T-helper 9 cell (primary cell): ENCODE measurements around the gene SLC5A3.

Experiments
- DNase-seq: peaks from one replicate; pipeline ENCODE4 v3.0.0-alpha.2; 2020

Gene SLC5A3

DNA sequence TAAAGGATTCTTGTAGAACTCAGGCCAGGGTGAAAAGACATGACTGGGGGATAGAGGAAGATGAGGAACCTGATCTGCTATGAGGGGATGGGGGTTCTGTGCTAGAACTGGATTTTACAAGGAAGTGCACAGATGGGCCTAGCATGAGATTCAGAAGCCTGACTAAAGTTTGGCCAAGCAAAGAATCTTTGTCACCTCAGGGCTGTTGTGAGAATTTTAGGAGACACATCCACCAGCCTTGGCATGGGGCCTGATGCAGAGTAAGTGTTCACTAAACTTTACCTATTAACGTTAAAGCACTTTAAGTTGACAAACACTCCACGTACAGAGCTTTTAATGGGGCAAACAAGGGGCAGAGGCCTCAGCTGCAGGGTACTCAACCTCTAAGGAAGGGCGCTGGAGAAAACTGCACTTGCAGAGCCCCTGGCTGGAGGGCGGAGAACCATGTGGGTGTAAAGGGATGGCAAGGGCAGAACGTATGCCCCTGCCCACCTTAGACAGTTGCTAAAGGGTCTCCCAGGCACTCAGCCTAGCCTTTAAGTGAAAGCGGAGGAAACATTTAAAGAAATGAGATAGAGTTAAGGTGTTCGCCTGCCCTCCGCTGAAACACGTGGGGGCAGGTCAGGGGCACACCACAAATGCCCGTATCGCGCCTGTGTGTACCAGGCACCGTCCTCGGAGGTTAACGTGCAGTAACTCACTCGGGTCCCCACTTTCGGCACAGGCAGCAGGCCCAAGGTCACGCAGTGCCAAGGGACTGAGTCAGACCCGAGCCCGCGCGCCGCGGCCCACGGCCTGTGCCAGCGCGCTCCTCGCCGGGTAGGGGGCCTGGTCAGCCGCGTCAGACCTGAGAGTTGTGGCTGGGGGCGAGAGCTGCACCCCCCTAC lies 990 bp upstream of the SLC5A3 start:
- DNase-seq = peak; percentile 2

DNA sequence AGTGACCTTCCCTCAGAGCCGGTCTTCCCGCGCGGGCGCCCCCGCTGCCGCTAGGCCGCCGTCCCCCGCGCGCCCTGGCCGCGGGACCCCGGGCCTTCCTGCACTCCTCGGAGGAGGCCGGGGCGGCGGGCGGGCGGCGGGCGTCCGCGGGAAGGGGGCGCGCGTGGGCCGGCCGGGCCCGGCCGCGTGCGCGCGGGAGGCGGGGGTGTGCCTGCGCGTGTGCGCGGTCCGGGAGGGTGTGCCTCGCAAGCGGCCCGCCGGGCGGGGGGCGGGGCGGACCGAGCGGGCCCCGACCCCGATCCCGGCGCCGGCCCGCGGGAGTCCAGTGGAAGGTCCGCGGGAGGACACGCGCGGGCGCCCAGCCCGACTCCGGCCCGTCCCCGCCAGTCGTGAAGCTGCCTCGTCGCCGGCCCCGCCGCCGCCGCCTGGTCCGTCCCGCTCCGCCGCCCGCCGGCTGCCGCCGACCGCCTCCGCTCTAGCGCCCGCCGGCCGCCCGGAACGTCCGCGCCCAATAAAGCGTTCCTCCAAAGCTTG lies 438 bp downstream of the SLC5A3 start:
- DNase-seq = peak; percentile 38

DNA sequence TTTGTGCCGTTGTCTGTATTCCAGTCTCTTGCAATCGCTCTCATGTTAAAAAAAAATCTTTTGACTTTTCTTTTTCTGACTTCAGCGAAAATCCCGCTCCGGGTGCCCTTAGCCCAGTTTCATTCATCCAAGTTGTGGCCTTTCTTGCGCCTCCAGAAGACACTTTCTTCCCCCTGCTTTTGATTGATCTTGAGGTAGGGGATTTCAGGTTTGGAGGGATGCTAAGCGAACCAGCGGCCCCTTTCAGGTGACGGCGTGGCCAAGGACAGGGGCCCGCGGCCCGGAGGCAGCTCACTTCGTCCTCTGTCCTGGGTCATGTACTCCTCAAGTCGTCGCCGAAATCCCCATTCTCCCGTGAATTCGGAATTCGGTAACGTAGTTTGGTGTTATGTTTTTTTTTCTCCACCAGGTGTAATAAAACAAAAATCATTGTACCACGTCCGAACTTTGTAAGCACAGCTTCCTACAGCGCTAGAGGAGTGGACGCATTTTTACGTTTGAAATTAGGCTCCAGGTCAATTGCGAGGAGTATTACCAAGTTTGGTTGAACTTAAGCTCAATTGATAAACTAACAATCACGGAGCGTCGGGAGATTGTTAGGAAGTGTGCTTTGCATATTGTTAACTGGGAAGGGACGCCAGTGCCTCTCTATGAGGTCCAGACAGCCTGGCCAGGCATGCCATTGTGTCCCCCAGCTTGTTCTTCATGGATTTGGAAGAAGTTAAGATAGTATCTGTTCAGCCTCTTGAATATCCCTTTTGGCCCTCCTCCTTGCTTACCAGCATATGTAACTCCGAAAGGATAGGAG lies 1.1 kb downstream of the SLC5A3 start:
- DNase-seq = no peak

DNA sequence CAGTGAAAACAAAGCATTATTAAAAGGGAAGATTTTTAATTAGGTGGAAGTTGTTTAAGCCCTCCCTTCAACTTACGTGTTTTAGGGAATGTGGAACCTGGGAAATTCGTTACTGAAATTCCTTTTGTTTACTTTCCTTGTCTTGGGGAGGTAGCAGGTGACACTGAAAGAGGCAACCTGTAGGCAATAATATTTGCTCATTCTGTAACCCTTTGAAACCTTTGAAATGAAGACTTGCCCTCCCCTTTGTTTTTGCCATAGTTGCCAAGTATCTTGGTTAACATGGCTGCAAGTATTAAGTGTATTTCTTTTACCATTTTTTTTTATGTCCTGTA lies 1.7 kb downstream of the SLC5A3 start:
- DNase-seq = no peak

DNA sequence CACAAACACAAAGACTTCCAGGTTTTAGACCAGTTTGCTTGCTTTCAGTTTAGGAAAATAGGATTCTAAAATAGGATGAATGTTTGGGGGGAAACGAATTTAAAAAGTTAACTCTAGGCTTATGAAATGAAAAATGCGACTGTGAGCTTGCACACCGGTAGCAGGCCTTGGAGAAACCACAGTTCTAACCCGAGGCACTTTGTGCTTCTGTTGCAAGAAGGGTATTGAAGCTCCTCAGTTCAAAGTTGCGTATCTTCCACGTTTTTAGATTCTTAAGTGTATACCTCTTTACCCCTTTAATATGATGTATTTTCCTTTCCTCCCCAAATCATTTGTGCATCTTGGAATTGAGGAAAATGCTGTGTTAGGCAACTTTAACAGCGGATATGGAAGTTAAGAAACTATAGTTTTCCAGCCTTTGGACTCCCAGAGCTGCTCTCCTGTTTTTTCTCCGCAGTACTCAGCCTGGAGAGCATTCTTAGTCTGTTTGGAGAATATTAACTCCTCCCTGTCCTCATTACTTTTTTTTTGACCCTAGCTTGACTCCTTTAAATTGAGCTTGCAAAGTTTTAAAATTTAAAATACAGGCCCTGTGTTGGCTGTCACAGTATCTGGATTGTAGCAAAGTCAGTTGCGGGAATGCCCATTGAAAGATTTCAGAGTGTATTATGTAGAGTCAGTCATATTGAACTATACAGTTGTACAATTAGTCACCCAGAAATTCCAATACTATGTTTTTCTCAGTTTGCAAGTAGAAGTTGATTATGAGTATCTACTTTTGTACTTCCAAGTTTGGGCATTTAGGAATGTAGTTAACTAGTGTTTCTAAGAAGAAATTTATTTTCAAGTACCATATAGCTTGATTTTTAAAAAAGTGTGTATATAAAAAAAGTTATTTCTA lies 2.6 kb downstream of the SLC5A3 start:
- DNase-seq = no peak

DNA sequence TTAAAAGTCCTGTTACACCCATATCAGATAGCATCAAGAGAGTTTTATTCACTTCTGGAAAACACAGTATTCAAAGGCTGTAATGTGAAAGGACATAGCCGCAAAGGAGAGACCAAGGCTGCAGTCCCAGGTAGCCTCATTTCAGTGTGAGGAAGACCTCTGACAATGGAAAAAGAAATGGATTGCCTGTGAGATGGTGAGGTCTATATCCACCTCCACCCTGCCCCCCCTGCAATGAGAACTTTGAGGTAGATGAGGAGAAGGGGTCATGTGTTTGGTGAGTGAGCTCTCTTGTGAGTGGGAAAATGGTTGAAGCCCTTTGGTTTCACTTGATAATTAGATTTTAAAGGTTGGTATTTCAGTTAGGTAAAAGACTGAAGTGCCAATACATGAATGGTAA lies 3.5 kb downstream of the SLC5A3 start:
- DNase-seq = no peak

DNA sequence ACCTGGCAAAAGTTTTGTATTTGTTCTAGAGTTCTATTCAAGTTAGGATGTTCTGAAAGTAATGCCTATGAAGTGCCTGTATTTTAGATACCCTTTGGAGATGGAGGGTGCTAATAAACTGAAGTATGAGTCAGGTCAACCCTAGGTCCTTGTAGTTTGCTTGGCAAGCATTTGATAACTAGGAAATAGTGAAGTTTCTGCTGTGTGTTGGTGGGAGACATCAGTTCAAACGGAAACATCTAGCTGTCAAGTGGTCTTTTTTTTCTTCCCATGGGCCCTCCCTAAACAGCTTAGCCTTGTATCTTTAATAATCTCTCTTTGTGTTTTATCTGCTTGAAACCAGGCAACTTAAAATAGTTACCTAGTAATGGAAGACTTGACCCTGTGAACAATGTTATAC lies 4.5 kb downstream of the SLC5A3 start:
- DNase-seq = no peak

DNA sequence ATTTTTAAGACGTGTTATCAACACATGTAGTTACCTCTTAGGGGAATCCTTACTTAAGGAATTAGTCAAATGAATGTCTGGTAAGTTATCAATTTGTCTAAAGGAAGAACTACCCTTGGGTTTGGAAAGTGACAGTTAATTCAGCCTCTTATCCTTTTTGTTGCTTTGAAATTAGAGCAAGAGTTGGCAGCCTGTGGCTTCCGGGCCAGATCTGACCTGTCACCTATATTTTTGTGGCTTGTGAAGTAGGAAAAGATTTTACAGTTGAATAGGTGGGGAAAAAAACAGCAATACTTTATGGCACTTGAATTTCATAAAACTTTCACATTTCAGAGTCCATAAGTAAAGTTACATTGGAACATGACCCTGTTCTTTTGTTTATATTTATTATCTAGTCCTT lies 5.5 kb downstream of the SLC5A3 start:
- no peak for DNase-seq

DNA sequence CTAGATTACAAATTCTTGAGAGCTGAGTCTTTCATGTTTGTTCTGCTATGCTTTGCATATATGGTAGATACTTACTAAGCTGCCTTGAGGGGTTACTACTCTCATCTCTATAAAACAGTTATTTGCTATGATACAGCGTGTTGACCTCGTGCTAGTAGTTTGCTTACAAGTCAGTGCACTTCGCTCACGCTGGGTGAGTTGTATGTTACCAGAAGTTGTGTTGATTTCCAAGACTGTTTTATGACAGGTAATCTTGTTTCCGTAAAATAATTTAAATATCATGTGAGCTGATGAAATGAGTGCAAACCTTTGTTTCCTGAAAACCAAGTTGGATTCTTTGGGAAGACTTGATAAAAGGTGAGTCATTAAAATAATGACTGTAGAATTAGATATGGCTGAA lies 7.3 kb downstream of the SLC5A3 start:
- DNase-seq = no peak

DNA sequence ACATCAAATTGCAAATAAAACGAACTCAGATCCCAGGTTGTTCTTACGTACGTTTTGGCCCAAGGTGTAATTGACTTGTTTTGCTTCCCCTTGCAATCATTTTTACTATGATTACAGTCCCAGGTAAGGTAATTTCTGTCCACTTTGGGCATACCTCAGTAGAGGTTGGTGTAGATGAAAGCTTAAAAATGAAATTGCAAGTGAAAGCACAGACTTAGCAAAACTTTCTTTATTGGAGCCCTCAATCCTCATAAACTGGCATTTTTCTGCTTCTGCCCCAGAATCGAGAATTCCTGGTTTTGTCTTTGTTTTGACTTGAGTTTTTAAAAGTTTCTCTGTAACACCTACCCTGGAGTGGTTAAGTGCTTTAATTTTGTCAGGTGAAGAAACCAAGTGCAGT lies 9.4 kb downstream of the SLC5A3 start:
- DNase-seq = no peak

DNA sequence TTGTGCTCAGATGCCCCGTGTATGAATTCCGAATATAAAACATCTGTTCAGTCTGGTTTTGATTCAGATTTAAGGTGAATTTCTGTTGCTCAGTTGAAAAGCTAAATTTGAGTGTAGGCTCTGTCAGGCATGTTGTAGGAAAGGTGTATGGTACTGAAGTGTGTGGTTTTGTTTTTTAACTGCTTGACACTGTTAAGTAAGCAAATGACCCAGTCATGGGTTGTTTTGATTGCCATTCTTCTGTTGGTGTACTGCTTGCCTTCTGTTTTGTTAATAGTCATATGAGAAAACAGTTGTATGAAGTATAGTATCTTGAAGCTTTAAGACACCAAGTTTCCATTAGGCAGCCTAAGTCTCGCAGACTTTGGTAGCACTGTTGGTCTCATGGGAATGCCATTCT lies 10.0 kb downstream of the SLC5A3 start:
- DNase-seq = no peak

DNA sequence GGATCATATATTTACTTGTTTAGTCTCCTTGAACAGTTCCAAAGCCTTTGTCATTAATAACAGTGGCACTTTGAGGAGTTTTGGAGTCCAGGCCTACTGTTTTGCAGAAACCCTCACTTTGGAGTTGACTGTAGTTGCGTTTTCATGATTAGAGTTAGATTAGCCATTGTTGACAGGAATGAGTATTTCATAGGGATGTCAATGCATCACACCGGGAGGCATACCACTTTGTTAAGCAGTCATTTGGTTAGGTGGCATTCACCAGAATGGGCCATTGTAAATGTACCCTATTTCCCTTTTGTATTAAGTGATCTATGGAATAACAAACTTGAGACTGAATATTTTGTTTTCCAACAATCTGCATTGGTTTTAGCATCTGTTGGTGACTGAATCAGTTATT lies 11.8 kb downstream of the SLC5A3 start:
- DNase-seq = no peak

DNA sequence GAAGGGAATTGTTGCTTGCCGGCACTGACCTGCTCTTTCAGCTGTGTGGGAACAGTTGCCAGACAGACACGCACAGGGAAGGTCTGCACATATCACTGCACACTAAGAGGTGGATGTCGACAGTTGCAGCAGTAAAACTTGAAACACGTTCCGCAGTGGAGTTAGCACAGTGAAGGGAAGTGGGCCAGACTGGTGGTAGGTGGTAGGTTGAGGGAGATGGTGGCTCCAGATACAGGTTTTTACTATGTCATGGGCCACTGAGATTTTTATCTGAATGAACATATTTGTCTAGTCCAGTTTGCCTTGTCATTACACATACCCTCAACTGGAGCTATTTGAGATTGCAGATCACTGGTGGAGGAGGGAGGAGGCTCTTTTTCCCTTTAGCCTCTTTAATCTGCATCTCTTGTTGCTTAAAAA lies 13.5 kb downstream of the SLC5A3 start:
- DNase-seq = no peak

DNA sequence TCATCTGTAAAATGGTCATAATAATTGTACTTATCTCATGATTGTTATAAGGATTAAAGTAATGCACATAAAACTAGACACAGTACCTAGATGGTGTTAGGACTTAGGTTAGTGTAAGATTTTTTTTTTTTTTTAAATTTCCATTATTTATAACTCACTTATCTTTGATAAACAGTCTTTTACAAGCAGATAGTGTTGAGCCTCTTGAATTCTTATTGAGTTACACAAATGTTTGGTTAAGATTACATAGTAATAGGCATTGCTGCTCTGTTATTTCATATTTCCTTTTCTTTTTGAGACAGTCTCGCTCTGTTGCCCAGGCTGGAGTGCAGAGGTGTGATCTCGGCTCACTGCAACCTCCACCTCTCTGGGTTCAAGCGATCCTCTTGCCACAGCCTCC lies 15.4 kb downstream of the SLC5A3 start:
- DNase-seq = no peak

DNA sequence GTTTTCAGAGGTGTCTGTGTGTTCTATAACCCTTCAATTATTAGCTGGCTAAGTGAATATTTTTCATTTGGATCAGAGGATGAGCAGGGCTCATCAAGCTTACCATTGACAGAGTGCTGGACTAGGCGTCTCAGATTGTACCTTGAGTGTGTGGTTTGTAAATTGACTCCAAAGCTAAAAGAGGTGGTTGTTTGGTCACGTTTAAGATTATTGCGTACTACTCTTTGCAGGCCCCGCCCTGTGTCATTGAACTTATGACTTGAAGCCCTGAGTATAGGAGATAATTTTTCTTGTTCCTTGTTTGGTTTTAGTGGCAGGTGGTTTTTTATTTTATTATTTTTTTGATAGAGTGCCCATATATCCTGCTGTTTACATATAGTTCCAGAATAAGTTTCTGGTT lies 17.7 kb downstream of the SLC5A3 start:
- no peak for DNase-seq

DNA sequence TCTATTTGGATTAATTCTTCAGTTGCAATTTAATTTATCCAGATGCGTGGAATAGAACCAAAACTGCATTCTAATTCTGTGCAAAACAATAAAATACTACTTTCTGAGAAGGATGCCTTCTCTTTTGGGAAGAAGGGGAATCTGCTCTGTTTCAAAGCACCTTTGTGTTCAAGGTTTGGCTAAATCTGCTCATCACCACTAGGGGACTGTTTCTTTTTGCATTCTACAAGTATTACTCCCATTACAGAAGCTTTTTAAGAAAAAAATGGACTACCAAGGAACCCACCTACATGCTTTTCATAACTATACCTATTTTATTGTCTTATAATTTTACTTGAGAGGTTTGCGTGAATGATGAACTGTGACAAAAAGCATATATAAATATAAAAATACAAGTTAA lies 18.2 kb downstream of the SLC5A3 start:
- DNase-seq = no peak

DNA sequence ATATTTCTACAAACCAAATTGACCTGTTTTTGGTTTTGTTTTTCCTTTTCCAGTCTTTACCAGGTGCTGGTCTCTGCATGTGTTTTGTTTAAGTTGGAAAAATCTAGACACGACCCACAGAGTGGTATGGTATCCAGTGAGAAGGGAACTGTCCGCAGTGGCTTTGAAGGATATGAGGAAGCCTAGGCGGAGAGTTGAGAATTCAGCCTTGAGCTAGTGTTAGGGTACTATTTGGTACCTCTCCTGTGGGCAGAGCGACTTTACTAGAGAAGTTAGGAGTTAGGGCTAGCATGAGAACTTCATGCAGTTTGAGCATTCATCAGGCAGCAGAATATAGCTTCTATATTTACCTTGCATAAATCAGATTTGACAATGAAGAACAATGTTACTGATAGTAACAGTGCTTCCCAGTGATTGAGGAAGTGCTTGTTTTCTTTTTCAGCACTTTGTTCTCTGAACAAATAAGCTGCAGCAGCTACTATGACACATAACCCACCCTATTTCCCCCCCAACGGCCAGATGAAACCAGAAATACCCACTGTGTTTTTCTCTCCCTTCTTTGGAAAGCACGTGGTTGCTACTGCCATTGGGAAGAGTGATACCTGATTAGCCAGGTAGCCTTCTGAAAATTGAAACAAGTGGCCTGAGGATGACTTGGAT lies 19.0 kb downstream of the SLC5A3 start:
- no peak for DNase-seq

DNA sequence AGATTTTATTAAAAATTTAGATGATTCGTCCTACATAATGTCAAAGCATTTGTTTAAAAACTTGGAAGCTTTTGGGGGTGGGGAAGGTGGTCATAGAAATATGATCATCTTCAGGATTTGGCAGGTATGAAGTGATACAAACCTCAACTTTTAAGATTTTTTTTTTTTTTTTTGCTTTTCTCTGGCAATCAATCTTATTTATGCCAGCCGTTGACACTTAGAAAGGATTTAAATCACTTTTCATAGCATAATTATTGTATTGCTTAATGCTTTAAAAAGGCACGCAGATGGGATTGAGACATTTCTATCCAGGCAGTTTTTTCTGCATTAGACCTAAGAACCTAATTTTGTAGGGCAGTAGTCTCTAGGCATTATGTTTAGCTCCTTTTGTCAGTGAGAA lies 19.7 kb downstream of the SLC5A3 start:
- DNase-seq = no peak

DNA sequence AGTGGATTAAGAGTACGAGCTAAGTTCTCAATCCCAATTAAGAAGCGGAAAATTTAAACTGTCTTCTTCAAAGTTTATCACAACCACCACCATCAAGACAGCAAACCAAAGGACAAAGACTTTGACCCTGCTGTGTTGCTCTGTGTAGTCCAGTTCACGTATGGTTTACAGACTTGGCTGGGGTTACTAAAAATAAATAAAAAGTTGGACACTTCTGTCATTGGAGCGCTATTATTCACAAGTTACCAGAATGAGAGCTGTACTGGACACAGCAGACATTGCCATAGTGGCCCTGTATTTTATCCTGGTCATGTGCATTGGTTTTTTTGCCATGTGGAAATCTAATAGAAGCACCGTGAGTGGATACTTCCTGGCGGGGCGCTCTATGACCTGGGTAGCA lies 21.6 kb downstream of the SLC5A3 start:
- no peak for DNase-seq

DNA sequence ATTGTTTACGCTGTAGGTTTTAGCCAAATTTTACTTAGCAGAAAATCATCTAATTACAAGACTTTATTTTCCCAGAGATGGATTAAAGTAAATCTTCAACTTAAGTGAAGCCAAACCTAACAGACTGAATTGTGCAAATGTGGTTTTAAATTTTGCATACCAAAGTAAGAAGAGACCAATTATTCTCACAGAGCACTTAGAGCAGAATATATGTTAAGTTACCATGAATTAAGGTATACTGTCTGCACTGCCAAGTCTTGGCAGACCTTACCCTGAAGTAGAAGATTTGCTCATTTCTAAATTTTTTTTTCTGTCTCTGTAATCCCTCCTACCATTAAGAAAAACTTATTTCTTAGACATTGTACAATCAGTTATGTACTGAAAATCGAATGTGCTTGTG lies 24.1 kb downstream of the SLC5A3 start:
- DNase-seq = no peak

DNA sequence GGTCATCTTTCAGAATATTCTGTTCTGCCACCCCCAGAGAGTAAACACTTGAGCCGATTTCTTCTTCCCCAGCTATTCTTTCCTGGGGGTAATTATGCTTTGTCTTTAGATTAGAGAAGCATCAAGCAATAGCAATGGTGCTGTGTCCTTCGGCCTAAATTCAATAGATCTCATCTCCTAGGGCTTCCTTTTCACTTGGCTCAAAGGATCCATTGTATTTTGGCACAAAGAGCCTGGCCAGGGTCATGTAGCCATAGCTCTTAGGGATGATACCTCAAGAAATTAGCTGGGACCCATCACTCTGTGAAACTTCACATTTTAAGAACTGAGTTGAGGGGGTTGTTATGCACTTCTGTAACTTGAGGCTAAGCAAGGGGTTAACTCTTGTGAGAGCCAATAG lies 27.0 kb downstream of the SLC5A3 start:
- DNase-seq = no peak

DNA sequence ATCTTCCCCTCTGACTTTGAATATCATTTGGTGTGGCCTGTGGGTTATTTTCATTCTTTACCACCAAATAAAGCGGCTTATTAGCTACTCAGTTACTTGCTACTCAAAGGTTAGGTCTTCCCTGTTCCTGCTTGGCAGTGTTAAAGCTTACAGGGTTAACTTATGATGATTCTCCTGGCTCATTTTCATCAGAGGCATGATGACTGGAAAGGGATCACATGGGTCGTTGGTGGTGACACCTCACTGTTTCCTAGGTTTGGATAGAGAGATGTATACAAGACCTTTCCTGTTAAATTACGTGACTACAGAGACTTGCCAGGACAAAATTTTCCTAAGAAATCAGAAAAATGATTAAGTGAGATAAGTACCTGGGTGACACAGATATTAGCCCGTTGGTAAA lies 27.4 kb downstream of the SLC5A3 start:
- DNase-seq = no peak
